CD14-positive monocyte (primary cell): ENCODE results near the gene PRDM8. TPM values are rescaled to one million over a fixed set of nuclear protein-coding genes. Genes with fewer than 3 reads are reported as not detected.

Experiments
- DNase-seq, 3 donors: peaks; one replicate each; pipeline ENCODE4 v3.0.0-alpha.2; 2011 to 2022
- H2AFZ ChIP-seq: 2 replicates; pipeline ENCODE4 v1.6.0; 2012; ENCODE audit warnings: mild to moderate bottlenecking, low read depth, low read length, inconsistent platforms; ENCODE audit not compliant: insufficient read depth, poor library complexity, severe bottlenecking
- H3K27ac ChIP-seq, 2 donors: 1 replicate in 1 of 2; 2 replicates in 1 of 2; pipeline ENCODE4 v1.5.1; 2012 to 2013; ENCODE audit warnings: low read length in 2 of 2, control low read depth in 1 of 2, inconsistent platforms in 1 of 2, low read depth in 1 of 2, mild to moderate bottlenecking in 1 of 2
- H3K27me3 ChIP-seq, 2 donors: one replicate each; pipeline versions ENCODE4 v1.6.0 to v1.6.1; 2011 to 2013; ENCODE audit warnings: low read length in 2 of 2; ENCODE audit not compliant: control insufficient read depth in 2 of 2, insufficient read depth in 2 of 2
- H3K36me3 ChIP-seq, 2 donors: replicated peaks in 1 of 2; 1 replicate in 1 of 2; 2 replicates in 1 of 2; pipeline versions ENCODE4 v1.5.1 to v1.6.1; 2012 to 2013; ENCODE audit warnings: low read length in 2 of 2, control low read depth in 1 of 2, inconsistent platforms in 1 of 2, mild to moderate bottlenecking in 1 of 2; ENCODE audit not compliant: insufficient read depth in 2 of 2, control insufficient read depth in 1 of 2
- H3K4me1 ChIP-seq, 2 donors: 1 replicate in 1 of 2; 2 replicates in 1 of 2; pipeline versions ENCODE4 v1.5.1 to v1.6.1; 2012 to 2013; ENCODE audit warnings: low read length in 2 of 2, control low read depth in 1 of 2, inconsistent platforms in 1 of 2, mild to moderate bottlenecking in 1 of 2, moderate library complexity in 1 of 2; ENCODE audit not compliant: insufficient read depth in 2 of 2, control insufficient read depth in 1 of 2
- H3K4me2 ChIP-seq: replicated peaks from 2 replicates; pipeline ENCODE3; 2012; ENCODE audit warnings: low read length, moderate library complexity, mild to moderate bottlenecking; ENCODE audit not compliant: poor library complexity, severe bottlenecking; ENCODE audit errors: extremely low read depth
- H3K4me3 ChIP-seq, 3 experiments: fragments of 200-600 bp in 1 of 3; sonication (generic) in 1 of 3; replicated peaks in 1 of 3; 1 replicate in 2 of 3; 2 replicates in 1 of 3; pipeline ENCODE4 v1.5.1; 2011 to 2013; ENCODE audit warnings: low read length in 3 of 3, mild to moderate bottlenecking in 3 of 3, control low read depth in 2 of 3, low read depth in 2 of 3, inconsistent platforms in 1 of 3, moderate library complexity in 1 of 3
- H3K79me2 ChIP-seq: 2 replicates; pipeline ENCODE4 v1.6.0; 2012; ENCODE audit warnings: mild to moderate bottlenecking, control low read depth, inconsistent platforms, low read length, moderate library complexity; ENCODE audit not compliant: insufficient read depth
- H3K9ac ChIP-seq: 2 replicates; pipeline ENCODE4 v1.6.0; 2017; ENCODE audit warnings: low read length, mild to moderate bottlenecking; ENCODE audit not compliant: insufficient read depth, poor library complexity, severe bottlenecking
- H3K9me3 ChIP-seq, 2 donors: replicated peaks in 1 of 2; 1 replicate in 1 of 2; 2 replicates in 1 of 2; pipeline versions ENCODE4 v1.5.1 to v1.6.1; 2012 to 2013; ENCODE audit warnings: low read length in 2 of 2, control low read depth in 1 of 2; ENCODE audit not compliant: control insufficient read depth in 1 of 2, insufficient read depth in 1 of 2
- H4K20me1 ChIP-seq: 2 replicates; pipeline ENCODE4 v1.6.0; 2012; ENCODE audit warnings: mild to moderate bottlenecking, low read length, control low read depth, moderate library complexity; ENCODE audit not compliant: insufficient read depth
- H3K27ac Mint-ChIP-seq, 7 donors: one replicate each; pipeline ENCODE4 v1.8.0; 2020; ENCODE audit warnings: mild to moderate bottlenecking in 7 of 7, mixed read lengths in 7 of 7, moderate library complexity in 6 of 7, inconsistent platforms in 2 of 7
- H3K27me3 Mint-ChIP-seq, 3 donors: one replicate each; pipeline ENCODE4 v1.8.0; 2021 to 2022; ENCODE audit warnings: low read depth in 3 of 3, mild to moderate bottlenecking in 3 of 3, mixed read lengths in 3 of 3, moderate library complexity in 3 of 3, inconsistent platforms in 1 of 3
- H3K36me3 Mint-ChIP-seq, 2 donors: one replicate each; pipeline ENCODE4 v1.8.0; 2020; ENCODE audit warnings: mixed read lengths in 2 of 2, inconsistent platforms in 1 of 2, mild to moderate bottlenecking in 1 of 2
- H3K4me1 Mint-ChIP-seq: one replicate; pipeline ENCODE4 v1.8.0; 2020; ENCODE audit warnings: mild to moderate bottlenecking, mixed read lengths
- H3K4me3 Mint-ChIP-seq, 2 donors: one replicate each; pipeline ENCODE4 v1.8.0; 2020; ENCODE audit warnings: mild to moderate bottlenecking in 2 of 2, mixed read lengths in 2 of 2, moderate library complexity in 1 of 2
- H3K9me3 Mint-ChIP-seq, 7 donors: one replicate each; pipeline ENCODE4 v1.8.0; 2020 to 2022; ENCODE audit warnings: mixed read lengths in 7 of 7, mild to moderate bottlenecking in 6 of 7, moderate library complexity in 6 of 7, inconsistent platforms in 2 of 7
- WGBS: methylation state at CpG from one replicate; pipeline ENCODE4 v1.1.5; 2013; ENCODE audit warnings: missing lambda C conversion rate; ENCODE audit not compliant: insufficient coverage; 5-methylcytosine and 5-hydroxymethylcytosine counted together
- intact Hi-C, 2 donors: fragments of 100-400 bp; cut with micrococcal nuclease; formaldehyde crosslinking; loops; one replicate each; pipeline versions ENCODE4 v1.15.0 to v1.15.1; 2023
- polyA plus RNA-seq, 3 donors: library from polyadenylated mRNA; depleted of rRNA in 1 of 3; unstranded in 2 of 3; stranded (reverse) in 1 of 3; fragments of 300-500 nt in 2 of 3; fragments of >200 nt in 1 of 3; fragmentation: Illumina TruSeq in 2 of 3; gene quantifications; 1 replicate in 2 of 3; 2 replicates in 1 of 3; pipeline ENCODE4 v1.2.3, GENCODE V29; 2012 to 2021
- TF ChIP-seq, protein P1 (sequence below): fragments of 200-600 bp; IDR thresholded peaks from one replicate; pipeline ENCODE4 v1.8.0; 2022; ENCODE audit warnings: antibody characterized with exemption, mild to moderate bottlenecking

The PRDM8 gene
- polyA plus RNA-seq, 3 donors: 0.22 to 0.77 (median 0.23) TPM

- peaks cover 33 to 46% (median 33%) of the 10 kb centered on the region in 3 donors for H3K27me3 Mint-ChIP-seq
- H3K36me3 ChIP-seq: no peaks in the 10 kb centered on the region
- peaks cover 14 to 41% of the 10 kb centered on the region in 2 donors for H3K27me3 ChIP-seq
- H3K4me1 ChIP-seq: peaks cover 28 to 34% of the 10 kb centered on the region in 2 donors
- TF ChIP-seq, protein P1, sequence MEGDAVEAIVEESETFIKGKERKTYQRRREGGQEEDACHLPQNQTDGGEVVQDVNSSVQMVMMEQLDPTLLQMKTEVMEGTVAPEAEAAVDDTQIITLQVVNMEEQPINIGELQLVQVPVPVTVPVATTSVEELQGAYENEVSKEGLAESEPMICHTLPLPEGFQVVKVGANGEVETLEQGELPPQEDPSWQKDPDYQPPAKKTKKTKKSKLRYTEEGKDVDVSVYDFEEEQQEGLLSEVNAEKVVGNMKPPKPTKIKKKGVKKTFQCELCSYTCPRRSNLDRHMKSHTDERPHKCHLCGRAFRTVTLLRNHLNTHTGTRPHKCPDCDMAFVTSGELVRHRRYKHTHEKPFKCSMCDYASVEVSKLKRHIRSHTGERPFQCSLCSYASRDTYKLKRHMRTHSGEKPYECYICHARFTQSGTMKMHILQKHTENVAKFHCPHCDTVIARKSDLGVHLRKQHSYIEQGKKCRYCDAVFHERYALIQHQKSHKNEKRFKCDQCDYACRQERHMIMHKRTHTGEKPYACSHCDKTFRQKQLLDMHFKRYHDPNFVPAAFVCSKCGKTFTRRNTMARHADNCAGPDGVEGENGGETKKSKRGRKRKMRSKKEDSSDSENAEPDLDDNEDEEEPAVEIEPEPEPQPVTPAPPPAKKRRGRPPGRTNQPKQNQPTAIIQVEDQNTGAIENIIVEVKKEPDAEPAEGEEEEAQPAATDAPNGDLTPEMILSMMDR: no peak
- WGBS: 100% methylated on average over 1 of the region's 4 CpGs
- no peak overlapping the region for H3K4me3 ChIP-seq
- H2AFZ ChIP-seq: no peak overlapping the region
- H3K36me3 Mint-ChIP-seq: peaks cover 10 to 11% of the 10 kb centered on the region in 2 donors
- H3K79me2 ChIP-seq: no peaks in the 10 kb centered on the region
- peaks cover 24% of the 10 kb centered on the region for H3K4me1 Mint-ChIP-seq
- H3K4me2 ChIP-seq: no peak overlapping the region
- no peak overlapping the region for H3K27ac ChIP-seq
- peak overlapping the region in 1 of 2 donors; percentile 27 for H3K4me3 Mint-ChIP-seq
- no peaks in the 10 kb centered on the region for H3K9me3 ChIP-seq
- no peaks in the 10 kb centered on the region for H4K20me1 ChIP-seq
- H3K27ac Mint-ChIP-seq: peak overlapping the region in 1 of 7 donors; percentile 55
- DNase-seq: no peak
- no peak overlapping the region for H3K9ac ChIP-seq
- peaks cover 0 to 13% (median 4%) of the 10 kb centered on the region in 7 donors for H3K9me3 Mint-ChIP-seq
- intact Hi-C loops: loop anchor here (5.0 to 10.0 kb wide), 2 partner anchors 63 to 135 kb away; no protein-coding TSS in a partner anchor
Measured at GRCh38 chr4:80187677-80188076, 9.6 kb upstream of the PRDM8 start.

DNA sequence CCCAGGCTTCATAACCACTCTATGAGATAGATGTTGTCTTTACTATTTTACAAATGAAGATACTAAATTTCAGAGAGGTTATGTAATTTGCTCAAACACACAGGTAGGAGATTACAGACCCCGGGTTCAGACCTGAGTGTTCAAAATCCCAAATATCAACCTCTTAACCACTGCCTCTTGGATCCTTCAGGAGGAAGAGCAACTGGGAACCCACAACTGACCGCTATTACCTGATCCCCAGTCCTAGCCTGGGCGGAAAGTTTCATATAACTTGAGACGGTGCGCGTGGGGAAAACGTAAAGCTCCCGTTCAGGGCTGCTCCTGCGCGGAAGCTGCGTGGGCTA lies 8.9 kb upstream of the PRDM8 start:
- Histone ChIP-seq H3K27ac (no peak overlapping the region), H3K27me3 (peaks cover 9 to 34% of the 10 kb centered on the region in 2 donors), H3K4me3 (no peak overlapping the region), H3K4me2 (no peak overlapping the region), H3K9me3 (no peaks in the 10 kb centered on the region), H4K20me1 (no peaks in the 10 kb centered on the region), H3K79me2 (no peaks in the 10 kb centered on the region), H3K9ac (no peak overlapping the region), H3K36me3 (no peaks in the 10 kb centered on the region), H3K4me1 (peaks cover 25 to 29% of the 10 kb centered on the region in 2 donors), H2AFZ (no peak overlapping the region)
- peaks cover 0 to 13% (median 4%) of the 10 kb centered on the region in 7 donors for H3K9me3 Mint-ChIP-seq
- H3K4me3 Mint-ChIP-seq: no peak overlapping the region
- peaks cover 20% of the 10 kb centered on the region for H3K4me1 Mint-ChIP-seq
- 83% methylated on average over 10 of the region's 11 CpGs for WGBS
- no peak overlapping the region for H3K27ac Mint-ChIP-seq
- peaks cover 26 to 39% (median 28%) of the 10 kb centered on the region in 3 donors for H3K27me3 Mint-ChIP-seq
- intact Hi-C loops: loop anchor here (5.0 to 10.0 kb wide), 2 partner anchors 64 to 136 kb away; no protein-coding TSS in a partner anchor
- peaks cover 8 to 10% of the 10 kb centered on the region in 2 donors for H3K36me3 Mint-ChIP-seq
- no peak for DNase-seq
- TF ChIP-seq, protein P1: no peak
